KBM-7 (cell line): ENCODE measurements around the gene IGIP.
"Not testable (repeated sequence)": the region's sequence is repeated elsewhere in the genome, so short reads cannot be mapped to it uniquely, and the experiment has no call there.

ENCODE experiments used
- DNase-seq: peaks from one replicate; pipeline ENCODE4 v3.0.0-alpha.2; 2015
- in situ Hi-C: fragments of 300-500 bp; cut with MboI; formaldehyde crosslinking; loops from 2 replicates; pipeline ENCODE4 v1.14.3; 2020; ENCODE audit warnings: low sequenced_read_pairs, low pct_unique_long_range_greater_than_20kb, mixed read lengths

The IGIP gene

GRCh38 chr5:140153905-140154304, 28.2 kb downstream of the IGIP start:
- in situ Hi-C loops: no loop called here
- DNase-seq: no peak

- in situ Hi-C loops, DNase-seq: not testable (repeated sequence)
Measured at GRCh38 chr5:140154710-140155381, 29.1 kb downstream of the IGIP start.

GRCh38 chr5:140157032-140157781, 31.5 kb downstream of the IGIP start:
- in situ Hi-C loops: no loop called here
- peak; percentile 90 for DNase-seq

- in situ Hi-C loops: no loop called here
Measured at GRCh38 chr5:140159014-140159927, 33.5 kb downstream of the IGIP start.

GRCh38 chr5:140162275-140162674, 36.5 kb downstream of the IGIP start:
- in situ Hi-C loops: no loop called here
- DNase-seq: peak; percentile 37

More at GRCh38 chr5:140159014-140159927, 33.5 kb downstream of the IGIP start:
- no peak for DNase-seq

- no peak for DNase-seq
- in situ Hi-C loops: no loop called here
Measured at GRCh38 chr5:140162781-140163180, 37.0 kb downstream of the IGIP start.

GRCh38 chr5:140165101-140165922, 39.6 kb downstream of the IGIP start:
- no peak for DNase-seq
- in situ Hi-C loops: no loop called here

GRCh38 chr5:140165923-140166270, 40.2 kb downstream of the IGIP start:
- in situ Hi-C loops: no loop called here
- no peak for DNase-seq

GRCh38 chr5:140166911-140167310, 41.2 kb downstream of the IGIP start:
- in situ Hi-C loops: no loop called here
- no peak for DNase-seq

- in situ Hi-C loops: no loop called here
- DNase-seq: no peak
Measured at GRCh38 chr5:140168371-140168770, 42.6 kb downstream of the IGIP start.

- no peak for DNase-seq
- in situ Hi-C loops: no loop called here
Measured at GRCh38 chr5:140169410-140169809, 43.7 kb downstream of the IGIP start.

GRCh38 chr5:140172483-140172882, 46.7 kb downstream of the IGIP start:
- no peak for DNase-seq
- in situ Hi-C loops: no loop called here

GRCh38 chr5:140174014-140174413, 48.3 kb downstream of the IGIP start:
- in situ Hi-C loops: no loop called here
- no peak for DNase-seq

GRCh38 chr5:140174465-140175366, 49.0 kb downstream of the IGIP start, which contains the start of gene CYSTM1:
Gene CYSTM1 (plus strand): TSS chr5:140175188. CDS start chr5:140194466, 19,278 bp downstream.
- peak; percentile 95 for DNase-seq
- in situ Hi-C loops: no loop called here

GRCh38 chr5:140175367-140176030, 49.8 kb downstream of the IGIP start:
- peak; percentile 84 for DNase-seq
- in situ Hi-C loops: no loop called here

GRCh38 chr5:140176031-140176387, 50.3 kb downstream of the IGIP start:
- no peak for DNase-seq
- in situ Hi-C loops: no loop called here

- in situ Hi-C loops: no loop called here
Measured at GRCh38 chr5:140178086-140178410, 52.3 kb downstream of the IGIP start.

More at GRCh38 chr5:140178086-140178410, 52.3 kb downstream of the IGIP start:
- no peak for DNase-seq
